KOPT-K1 (cell line): ENCODE data around the gene MAGI1.

ENCODE experiments used
- H3K27ac ChIP-seq: fragments of 200-600 bp; sonication (generic); 2 replicates; pipeline ENCODE4 v1.5.1; 2016; ENCODE audit warnings: antibody characterized with exemption, mild to moderate bottlenecking, low read depth, low read length; ENCODE audit not compliant: poor library complexity, severe bottlenecking
- H3K36me3 ChIP-seq: fragments of 200-600 bp; sonication (generic); 2 replicates; pipeline ENCODE4 v1.5.1; 2017; ENCODE audit warnings: antibody characterized with exemption, mild to moderate bottlenecking, low read length, moderate library complexity; ENCODE audit not compliant: insufficient read depth
- H3K9me3 ChIP-seq: fragments of 200-600 bp; sonication (generic); 2 replicates; pipeline ENCODE4 v1.5.1; 2017; ENCODE audit warnings: antibody characterized with exemption, low read length, mild to moderate bottlenecking; ENCODE audit not compliant: insufficient read depth, poor library complexity, severe bottlenecking

The MAGI1 gene

GRCh38 chr3:65955792-65956477 lies 82.8 kb downstream of the MAGI1 start:
- no peaks in the 10 kb centered on the region for H3K36me3 ChIP-seq
- no peaks in the 10 kb centered on the region for H3K9me3 ChIP-seq
- no peak overlapping the region for H3K27ac ChIP-seq

DNA sequence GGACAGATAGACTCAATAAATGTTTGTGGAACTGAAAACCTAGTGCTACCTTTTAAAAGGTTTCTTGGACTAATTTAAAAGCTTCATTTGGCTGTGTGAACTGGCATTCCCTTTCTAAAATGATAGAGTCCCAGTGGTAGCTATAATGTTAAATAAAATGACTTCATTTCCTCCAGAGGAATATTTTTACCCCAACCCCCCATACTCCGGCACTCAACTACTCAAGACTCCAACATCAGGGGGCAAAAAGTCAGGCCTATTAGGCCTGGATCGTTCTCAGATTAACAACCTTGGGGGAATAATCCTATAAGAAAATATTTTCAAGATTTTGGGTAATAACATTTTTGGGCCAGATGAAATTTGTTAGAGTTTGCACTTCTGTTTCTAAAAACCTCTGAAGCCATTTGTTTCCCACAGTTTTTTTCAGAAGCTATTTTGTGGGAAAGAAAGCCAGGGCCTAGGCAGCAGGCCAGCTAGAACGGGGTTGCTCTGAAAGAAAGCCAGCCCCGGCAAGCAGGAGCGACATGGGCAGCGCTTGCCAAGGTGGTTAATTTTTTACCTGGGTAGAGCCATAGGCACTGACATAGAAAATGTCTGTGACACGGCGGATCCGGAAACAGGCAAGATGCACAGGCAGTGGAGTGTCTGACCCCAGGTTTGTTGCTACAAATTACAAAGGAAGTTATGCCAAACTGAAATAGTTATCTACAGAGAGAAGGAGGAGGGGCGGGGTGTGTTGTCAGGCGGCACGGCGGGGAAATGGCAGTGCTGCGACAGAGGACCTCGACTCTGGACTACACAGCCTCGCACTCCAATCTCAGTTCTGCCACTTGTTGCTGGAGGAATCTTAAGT lies 84.6 kb downstream of the MAGI1 start:
- H3K36me3 ChIP-seq = no peaks in the 10 kb centered on the region
- H3K27ac ChIP-seq = no peak overlapping the region

DNA sequence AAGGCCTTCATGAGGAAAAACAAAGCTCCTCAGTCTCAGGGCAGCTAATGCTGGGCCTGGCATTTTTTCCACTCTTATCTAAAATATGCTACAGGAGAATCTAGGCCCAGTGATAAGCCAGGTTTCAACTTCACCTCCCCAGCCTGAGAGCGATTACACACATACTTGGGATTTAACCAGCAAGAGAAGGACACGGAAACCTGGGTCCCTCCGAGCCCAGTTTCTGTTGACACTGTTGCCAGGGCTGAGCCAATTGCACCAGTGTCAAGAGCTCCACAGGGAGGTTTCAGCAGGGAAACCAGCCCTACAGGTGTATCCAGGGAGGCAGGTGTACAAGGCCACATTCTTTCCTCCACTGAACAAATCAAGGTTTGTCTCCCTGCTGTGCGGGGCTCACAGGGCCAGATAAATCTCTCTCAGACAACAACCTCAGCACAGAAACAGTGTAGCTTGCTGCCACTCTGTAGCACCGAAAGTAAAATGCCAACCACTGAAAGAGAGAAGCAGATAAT lies 85.4 kb downstream of the MAGI1 start:
- no peaks in the 10 kb centered on the region for H3K36me3 ChIP-seq
- no peak overlapping the region for H3K27ac ChIP-seq

More for the DNA sequence above, 84.6 kb downstream of the MAGI1 start:
- H3K9me3 ChIP-seq = no peaks in the 10 kb centered on the region

DNA sequence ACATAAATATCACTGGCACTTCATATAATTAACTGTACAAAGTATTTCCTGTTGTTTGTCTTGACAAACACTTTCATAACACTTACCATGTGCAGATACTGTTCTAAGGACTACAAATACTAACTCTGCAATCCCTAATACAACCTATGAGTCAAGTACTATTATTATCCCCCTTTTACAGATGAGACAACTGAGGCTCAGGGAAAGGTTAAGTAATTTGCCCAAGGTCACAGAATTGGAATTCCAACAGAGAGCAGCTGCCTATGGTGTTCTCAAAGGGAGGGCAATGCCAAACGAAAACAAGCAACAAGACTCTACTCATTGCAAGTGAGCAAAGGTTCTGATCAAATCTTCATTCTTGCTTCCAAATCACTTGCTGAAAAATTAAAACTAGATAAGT lies 85.9 kb downstream of the MAGI1 start:
- H3K9me3 ChIP-seq = no peaks in the 10 kb centered on the region
- no peak overlapping the region for H3K27ac ChIP-seq
- no peaks in the 10 kb centered on the region for H3K36me3 ChIP-seq

More for the DNA sequence above, 85.4 kb downstream of the MAGI1 start:
- H3K9me3 ChIP-seq = no peaks in the 10 kb centered on the region

DNA sequence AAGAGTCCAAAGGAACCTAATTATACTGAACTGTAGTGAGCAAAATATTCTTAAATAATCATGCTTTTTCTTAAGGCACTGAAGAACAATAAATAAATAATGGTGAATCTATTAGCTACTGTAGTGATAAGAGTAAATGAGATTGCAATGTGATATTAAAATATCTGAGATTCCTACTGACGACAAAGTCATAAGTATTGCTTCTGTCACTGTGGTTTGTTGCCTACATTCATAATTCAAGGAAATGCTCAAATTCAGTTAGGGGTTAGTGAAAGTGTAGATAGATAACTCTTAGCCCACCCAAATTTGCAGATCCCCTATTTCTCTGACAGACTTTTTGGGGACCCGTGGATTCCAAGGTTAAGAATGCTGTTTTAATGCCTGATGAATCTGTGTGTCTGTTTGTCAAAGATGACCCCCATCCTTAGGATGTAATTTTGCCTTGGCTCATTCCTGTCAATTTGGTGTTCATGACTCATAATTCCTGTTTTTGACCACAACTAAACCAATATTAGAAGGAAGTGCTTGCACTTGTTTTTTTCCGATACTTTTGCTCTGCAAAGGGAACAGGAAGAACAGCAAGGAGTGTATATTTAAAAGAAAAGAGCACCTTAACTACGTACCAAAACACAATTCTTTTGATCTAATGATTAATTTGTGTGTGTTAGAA lies 86.7 kb downstream of the MAGI1 start:
- H3K9me3 ChIP-seq = no peaks in the 10 kb centered on the region
- H3K27ac ChIP-seq = no peak overlapping the region
- H3K36me3 ChIP-seq = no peaks in the 10 kb centered on the region

- Histone ChIP-seq H3K36me3 (no peaks in the 10 kb centered on the region), H3K9me3 (no peaks in the 10 kb centered on the region), H3K27ac (no peak overlapping the region)
Observed at GRCh38 chr3:65950340-65951326, 88.1 kb downstream of the MAGI1 start.

DNA sequence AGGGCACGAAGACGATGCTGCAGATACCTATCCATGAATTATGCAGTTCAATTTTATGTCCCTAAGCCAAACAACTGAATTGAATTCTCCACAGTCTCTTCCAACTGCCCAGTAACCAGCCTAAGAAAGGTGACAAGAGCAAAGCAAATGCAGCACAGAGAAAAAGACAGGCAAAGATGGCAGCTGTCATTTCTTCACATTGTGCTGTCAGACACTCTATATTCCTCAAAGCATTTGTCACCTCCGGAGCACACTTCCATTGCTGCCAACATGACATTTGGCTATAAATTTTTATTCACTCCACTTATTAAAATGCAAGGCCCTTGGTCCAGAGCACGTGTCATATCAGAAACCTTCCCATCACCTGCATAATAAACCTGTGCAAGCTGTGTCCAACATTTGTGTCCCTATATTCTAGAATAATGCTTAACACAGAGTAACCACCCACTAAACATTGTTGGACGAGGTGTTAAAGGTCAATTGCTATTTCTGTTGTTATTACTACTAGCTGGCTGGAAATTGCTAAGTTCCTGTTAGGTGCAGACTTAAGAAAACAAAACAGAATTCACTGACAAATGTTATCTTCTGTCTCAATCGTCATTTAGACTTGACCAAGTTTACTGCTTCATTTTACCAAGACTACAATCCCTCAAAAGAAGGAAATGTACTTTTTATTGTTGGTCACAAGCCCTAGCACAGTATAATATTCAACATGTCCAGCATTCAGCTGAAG lies 89.7 kb downstream of the MAGI1 start:
- Histone ChIP-seq H3K9me3 (no peaks in the 10 kb centered on the region), H3K36me3 (no peaks in the 10 kb centered on the region), H3K27ac (no peak overlapping the region)

GRCh38 chr3:65946438-65946837 lies 92.3 kb downstream of the MAGI1 start:
- Histone ChIP-seq H3K27ac (no peak overlapping the region), H3K9me3 (no peaks in the 10 kb centered on the region)

GRCh38 chr3:65945953-65946352 lies 92.8 kb downstream of the MAGI1 start:
- no peaks in the 10 kb centered on the region for H3K36me3 ChIP-seq
- no peaks in the 10 kb centered on the region for H3K9me3 ChIP-seq
- no peak overlapping the region for H3K27ac ChIP-seq

More at GRCh38 chr3:65946438-65946837, 92.3 kb downstream of the MAGI1 start:
- no peaks in the 10 kb centered on the region for H3K36me3 ChIP-seq

DNA sequence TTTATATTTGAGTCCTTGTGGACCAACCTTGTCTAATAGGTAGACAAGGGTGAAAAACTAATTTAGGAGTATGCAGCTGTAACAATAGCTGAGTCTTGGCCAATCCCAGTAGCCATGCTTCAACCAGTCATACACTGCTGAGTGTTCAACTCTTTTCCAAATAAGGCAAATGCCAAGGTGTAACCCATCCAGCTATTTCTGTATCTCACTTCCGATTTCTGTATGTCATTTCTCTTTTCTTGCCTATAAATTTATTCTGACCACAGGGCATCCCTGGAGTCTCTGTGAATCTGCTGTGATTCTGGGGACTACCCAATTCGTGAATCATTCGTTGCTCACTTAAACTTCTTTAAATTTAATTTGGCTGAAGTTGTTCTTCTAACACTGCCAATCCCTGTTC lies 93.2 kb downstream of the MAGI1 start:
- Histone ChIP-seq H3K9me3 (no peaks in the 10 kb centered on the region), H3K27ac (no peak overlapping the region), H3K36me3 (no peaks in the 10 kb centered on the region)

GRCh38 chr3:65944252-65944651 lies 94.5 kb downstream of the MAGI1 start:
- Histone ChIP-seq H3K9me3 (no peaks in the 10 kb centered on the region), H3K27ac (no peak overlapping the region), H3K36me3 (no peaks in the 10 kb centered on the region)

GRCh38 chr3:65939801-65940246 lies 98.9 kb downstream of the MAGI1 start:
- H3K36me3 ChIP-seq = no peaks in the 10 kb centered on the region
- H3K27ac ChIP-seq = no peak overlapping the region
- H3K9me3 ChIP-seq = no peaks in the 10 kb centered on the region

DNA sequence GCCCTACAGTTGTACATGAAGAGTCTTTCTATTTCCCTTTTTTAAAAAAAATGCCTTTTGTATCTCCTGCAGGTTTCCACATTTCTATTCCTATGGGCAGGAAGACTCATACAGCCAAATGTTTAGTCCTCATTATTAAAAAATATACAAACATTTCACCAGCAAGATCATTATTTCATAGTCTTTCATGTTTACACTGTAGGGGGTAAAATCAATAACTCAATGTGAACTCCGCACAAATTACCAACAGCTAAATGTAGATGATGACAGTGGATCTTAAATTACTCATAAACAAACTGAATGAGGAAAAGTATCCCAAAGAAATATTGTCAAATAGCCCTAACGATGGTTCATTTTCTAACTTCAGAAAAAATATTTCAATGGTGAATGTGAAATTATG lies 99.5 kb downstream of the MAGI1 start:
- no peak overlapping the region for H3K27ac ChIP-seq
- no peaks in the 10 kb centered on the region for H3K36me3 ChIP-seq
- H3K9me3 ChIP-seq = no peaks in the 10 kb centered on the region

- no peak overlapping the region for H3K27ac ChIP-seq
Observed at GRCh38 chr3:65938676-65939075, 100.0 kb downstream of the MAGI1 start.

More at GRCh38 chr3:65938676-65939075, 100.0 kb downstream of the MAGI1 start:
- no peaks in the 10 kb centered on the region for H3K36me3 ChIP-seq
- H3K9me3 ChIP-seq = no peaks in the 10 kb centered on the region
